ENCODE data around the gene PRKG1. TPM values are rescaled to one million over a fixed set of nuclear protein-coding genes. Genes with fewer than 3 reads are reported as not detected.

Gene PRKG1
- total RNA-seq, 4 donors from 2014 or later = 1.2 to 6.5 (median 2.7) TPM

- Histone ChIP-seq H3K27ac (no peak overlapping the region), H3K36me3 (no peaks in the 10 kb centered on the region), H3K9me3 (no peaks in the 10 kb centered on the region), H3K27me3 (no peaks in the 10 kb centered on the region), H3K4me1 (no peaks in the 10 kb centered on the region), H3K4me3 (no peak overlapping the region)
- DNase-seq (ENCODE audit: low spot score in 2 of 2) = no peak
- no peak for TF ChIP-seq POLR2AphosphoS5 (IDR thresholded peaks at IDR 0.05)
- TF ChIP-seq POLR2A (IDR thresholded peaks at IDR 0.05) = no peak
- no peak for TF ChIP-seq CTCF (IDR thresholded peaks at IDR 0.05)
- TF ChIP-seq EP300 (IDR thresholded peaks at IDR 0.05) = no peak
These were observed 973.8 kb downstream of the PRKG1 start for GRCh38 chr10:52048051-52048450.

GRCh38 chr10:52050429-52051047, 976.3 kb downstream of the PRKG1 start:
- DNase-seq (ENCODE audit: low spot score in 2 of 2) = no peak
- WGBS = 43% methylated on average over 3 of the region's 3 CpGs
- Histone ChIP-seq H3K4me3 (no peak overlapping the region), H3K27ac (no peak overlapping the region), H3K27me3 (no peaks in the 10 kb centered on the region), H3K36me3 (no peaks in the 10 kb centered on the region), H3K9me3 (no peaks in the 10 kb centered on the region), H3K4me1 (no peaks in the 10 kb centered on the region)
- TF ChIP-seq EP300 (IDR thresholded peaks at IDR 0.05) (no peak), POLR2AphosphoS5 (IDR thresholded peaks at IDR 0.05) (no peak), CTCF (IDR thresholded peaks at IDR 0.05) (no peak), POLR2A (IDR thresholded peaks at IDR 0.05) (no peak)

GRCh38 chr10:52053497-52053896, 979.2 kb downstream of the PRKG1 start:
- 87% methylated on average over 5 of the region's 5 CpGs for WGBS
- TF ChIP-seq POLR2A (IDR thresholded peaks at IDR 0.05) = no peak
- TF ChIP-seq EP300 (IDR thresholded peaks at IDR 0.05) = no peak
- no peak for TF ChIP-seq POLR2AphosphoS5 (IDR thresholded peaks at IDR 0.05)
- no peak for TF ChIP-seq CTCF (IDR thresholded peaks at IDR 0.05)
- H3K4me3 ChIP-seq = no peak overlapping the region
- H3K27me3 ChIP-seq = no peaks in the 10 kb centered on the region
- H3K4me1 ChIP-seq = no peaks in the 10 kb centered on the region
- no peak overlapping the region for H3K27ac ChIP-seq
- no peaks in the 10 kb centered on the region for H3K9me3 ChIP-seq
- no peak for DNase-seq (ENCODE audit: low spot score in 2 of 2)
- H3K36me3 ChIP-seq = no peaks in the 10 kb centered on the region

- WGBS = 67% methylated on average over 2 of the region's 2 CpGs
- H3K4me3 ChIP-seq = no peak overlapping the region
- H3K27me3 ChIP-seq = no peaks in the 10 kb centered on the region
- H3K36me3 ChIP-seq = no peaks in the 10 kb centered on the region
- no peaks in the 10 kb centered on the region for H3K9me3 ChIP-seq
- no peak for TF ChIP-seq POLR2A (IDR thresholded peaks at IDR 0.05)
- no peak for TF ChIP-seq EP300 (IDR thresholded peaks at IDR 0.05)
- TF ChIP-seq POLR2AphosphoS5 (IDR thresholded peaks at IDR 0.05) = no peak
- no peak for TF ChIP-seq CTCF (IDR thresholded peaks at IDR 0.05)
- no peak for DNase-seq (ENCODE audit: low spot score in 2 of 2)
- H3K4me1 ChIP-seq = no peaks in the 10 kb centered on the region
- H3K27ac ChIP-seq = no peak overlapping the region
These were observed 982.0 kb downstream of the PRKG1 start for GRCh38 chr10:52056291-52056690.

GRCh38 chr10:52059089-52059488, 984.8 kb downstream of the PRKG1 start:
- Histone ChIP-seq H3K4me1 (no peaks in the 10 kb centered on the region), H3K4me3 (no peak overlapping the region), H3K27ac (no peak overlapping the region), H3K36me3 (no peaks in the 10 kb centered on the region), H3K9me3 (no peaks in the 10 kb centered on the region), H3K27me3 (no peaks in the 10 kb centered on the region)
- no peak for DNase-seq (ENCODE audit: low spot score in 2 of 2)
- 98% methylated on average over 1 of the region's 1 CpG for WGBS
- TF ChIP-seq POLR2A (IDR thresholded peaks at IDR 0.05) = no peak
- TF ChIP-seq POLR2AphosphoS5 (IDR thresholded peaks at IDR 0.05) = no peak
- TF ChIP-seq EP300 (IDR thresholded peaks at IDR 0.05) = no peak
- TF ChIP-seq CTCF (IDR thresholded peaks at IDR 0.05) = no peak
